ENCODE results near the gene LRRN1.

GRCh38 chr3:3860235-3860634 is 61.0 kb downstream of the LRRN1 start:
- TF ChIP-seq CTCF (IDR thresholded peaks at IDR 0.05) (no peak), POLR2A (IDR thresholded peaks at IDR 0.05) (no peak)

Data from lower leg skin (tissue), 3 donors.